GM12878 (cell line): ENCODE results near the gene ACSF2. TPM values are rescaled to one million over a fixed set of nuclear protein-coding genes. Genes with fewer than 3 reads are reported as not detected.

Experiments
- ATAC-seq: fragments of 200-7000 bp; cut with Tn5 transposase; 3 replicates; pipeline ENCODE4 v1.9.1; 2020; ENCODE audit warnings: mild to moderate bottlenecking, moderate library complexity
- BruUV-seq: library from RNA; stranded (reverse); fragments of 400-500 nt; replicated peaks from 2 replicates; lab custom pipeline; 2021; lab: Mats Ljungman, UMichigan
- CTCF ChIA-PET: fragments of 300-600 bp; sonication (Branson Sonifier 250); formaldehyde crosslinking; extraction: SDS; loops from one replicate; lab custom pipeline; 2021; ENCODE audit warnings: inconsistent platforms; lab: Yijun Ruan, JAX
- POLR2A ChIA-PET: fragments of 350-600 bp; formaldehyde crosslinking; extraction: SDS; loops from one replicate; lab custom pipeline; 2021; ENCODE audit warnings: inconsistent platforms; lab: Charles Lee
- RAD21 ChIA-PET: fragments of 300-600 bp; sonication (Branson Sonifier 250); formaldehyde crosslinking; loops from one replicate; lab custom pipeline; 2023; ENCODE audit warnings: antibody characterized with exemption; ENCODE audit not compliant: unreplicated experiment; lab: Charles Lee
- SMC1A ChIA-PET: fragments of 300-600 bp; sonication (Branson Sonifier 250); formaldehyde crosslinking; loops from one replicate; lab custom pipeline; 2023; ENCODE audit not compliant: unreplicated experiment, uncharacterized antibody; lab: Charles Lee
- DNase-seq: peaks from one replicate; pipeline ENCODE4 v3.0.0-alpha.2; 2011; ENCODE audit warnings: low read depth, low spot score
- FAIRE-seq: peaks from 3 replicates; lab custom pipeline; 2011; peaks lifted over from hg19 to GRCh38; lab: Jason Lieb, UNC
- H2AFZ ChIP-seq: 2 replicates; pipeline ENCODE4 v1.6.0; 2011; ENCODE audit warnings: low read depth, low read length, control low read depth; ENCODE audit not compliant: control insufficient read depth
- H3K27ac ChIP-seq: 2 replicates; pipeline ENCODE4 v1.5.1; 2011; ENCODE audit warnings: control low read depth; ENCODE audit not compliant: control insufficient read depth, insufficient read depth
- H3K27me3 ChIP-seq, 2 experiments: replicated peaks in 1 of 2; 2 replicates each; pipeline versions ENCODE4 v1.6.0 to v1.6.1; 2011; ENCODE audit warnings: low read length in 1 of 2; ENCODE audit not compliant: control insufficient read depth in 2 of 2, insufficient read depth in 2 of 2
- H3K36me3 ChIP-seq, 2 experiments: 2 replicates each; pipeline ENCODE4 v1.5.1; 2011; ENCODE audit warnings: low read length in 1 of 2; ENCODE audit not compliant: control insufficient read depth in 2 of 2, insufficient read depth in 2 of 2
- H3K4me1 ChIP-seq: 2 replicates; pipeline ENCODE4 v1.6.1; 2011; ENCODE audit warnings: mild to moderate bottlenecking, low read length, moderate library complexity, mixed read lengths; ENCODE audit not compliant: control insufficient read depth, insufficient read depth
- H3K4me2 ChIP-seq: 2 replicates; pipeline ENCODE4 v1.6.0; 2011; ENCODE audit warnings: control low read depth; ENCODE audit not compliant: control insufficient read depth, insufficient read depth
- H3K4me3 ChIP-seq: fragments of 200-600 bp; sonication (generic); 2 replicates; pipeline ENCODE4 v1.5.1; 2016
- H3K79me2 ChIP-seq: 2 replicates; pipeline ENCODE4 v1.6.0; 2011; ENCODE audit warnings: low read length; ENCODE audit not compliant: control insufficient read depth, insufficient read depth
- H3K9ac ChIP-seq: 2 replicates; pipeline ENCODE4 v1.8.0; 2011; ENCODE audit warnings: low read length, control low read depth, mixed read lengths; ENCODE audit not compliant: control insufficient read depth, insufficient read depth
- H3K9me3 ChIP-seq: replicated peaks from 3 replicates; pipeline ENCODE4 v1.5.1; 2011; ENCODE audit warnings: mild to moderate bottlenecking, low read length; ENCODE audit not compliant: control insufficient read depth, insufficient read depth
- H4K20me1 ChIP-seq: 2 replicates; pipeline ENCODE4 v1.6.0; 2011; ENCODE audit not compliant: control insufficient read depth, insufficient read depth
- BMI1 ChIP-seq: fragments of 450-650 bp; IDR thresholded peaks from 2 replicates; pipeline ENCODE4 v1.6.1; 2016; ENCODE audit warnings: mild to moderate bottlenecking, moderate library complexity, borderline replicate concordance
- CBFB ChIP-seq: IDR thresholded peaks from 2 replicates; pipeline ENCODE4 v1.6.1; 2016; ENCODE audit warnings: antibody characterized with exemption, low read depth
- ETV6 ChIP-seq, 2 experiments: fragments of 450-650 bp in 1 of 2; IDR thresholded peaks in 1 of 2; conservative IDR thresholded peaks in 1 of 2; 2 replicates each; pipeline ENCODE4 v1.6.1; 2014; ENCODE audit warnings: antibody characterized with exemption in 1 of 2, borderline replicate concordance in 1 of 2, low read depth in 1 of 2, mild to moderate bottlenecking in 1 of 2, moderate library complexity in 1 of 2
- FOXK2 ChIP-seq: fragments of 450-650 bp; IDR thresholded peaks from 2 replicates; pipeline ENCODE4 v1.6.1; 2017; ENCODE audit warnings: mild to moderate bottlenecking, moderate library complexity
- LARP7 ChIP-seq: fragments of 450-650 bp; IDR thresholded peaks from 2 replicates; pipeline ENCODE4 v1.6.1; 2017; ENCODE audit warnings: mild to moderate bottlenecking
- MXI1 ChIP-seq: fragments of 150-350 bp; IDR thresholded peaks from 2 replicates; pipeline ENCODE4 v1.6.1; 2011; ENCODE audit warnings: low read depth, mild to moderate bottlenecking, inconsistent platforms, low read length, improper control_type of control experiment
- MYB ChIP-seq: fragments of 150-350 bp; IDR thresholded peaks from 2 replicates; pipeline ENCODE4 v1.6.1; 2014; ENCODE audit warnings: mild to moderate bottlenecking, low read depth, low read length, borderline replicate concordance
- NFIC ChIP-seq: IDR thresholded peaks from 2 replicates; pipeline ENCODE4 v1.6.1; 2012; ENCODE audit warnings: low read depth, mild to moderate bottlenecking, inconsistent platforms, low read length, moderate library complexity
- RB1 ChIP-seq: fragments of 450-650 bp; formaldehyde crosslinking; IDR thresholded peaks from 2 replicates; pipeline ENCODE4 v1.6.1; 2017; ENCODE audit warnings: mild to moderate bottlenecking, borderline replicate concordance
- SREBF2 ChIP-seq: IDR thresholded peaks from 2 replicates; pipeline ENCODE4 v1.6.1; 2012; ENCODE audit warnings: mild to moderate bottlenecking, low read length
- TCF3 ChIP-seq: IDR thresholded peaks from 2 replicates; pipeline ENCODE4 v1.6.1; 2012; ENCODE audit warnings: low read depth, mild to moderate bottlenecking, low read length, borderline replicate concordance; ENCODE audit not compliant: insufficient read depth
- WGBS: methylation state at CpG from one replicate; pipeline ENCODE4 v1.1.6; 2016; ENCODE audit warnings: low lambda C conversion rate; ENCODE audit not compliant: insufficient replicate concordance, insufficient coverage; ENCODE audit errors: missing lambda C conversion rate; 5-methylcytosine and 5-hydroxymethylcytosine counted together
- in situ Hi-C: fragments of 300-500 bp; cut with MboI; formaldehyde crosslinking; loops from 9 replicates; pipeline ENCODE4 v1.14.3; 2018; ENCODE audit warnings: mixed read lengths
- intact Hi-C: fragments of 100-400 bp; cut with micrococcal nuclease; formaldehyde crosslinking; loops from one replicate; pipeline ENCODE4 v1.14.2; 2022; ENCODE audit not compliant: unreplicated experiment
- polyA plus RNA-seq, 11 experiments: library from polyadenylated mRNA; depleted of rRNA in 4 of 11; unstranded in 6 of 11; stranded (reverse) in 5 of 11; fragments of >200 nt; fragmentation: Nextera tagmentation in 4 of 11; fragmentation: Illumina TruSeq in 1 of 11; extraction: Ambion mirVana in 4 of 11; extraction: Trizol in 1 of 11; gene quantifications; 1 replicate in 1 of 11; 2 replicates in 10 of 11; pipeline versions ENCODE4 v1.2.1 to v1.2.3, GENCODE V29; 2011 to 2016; ENCODE audit warnings: inconsistent platforms in 2 of 11, missing spikeins in 2 of 11, low read depth in 1 of 11
- total RNA-seq, 4 experiments: library from RNA; depleted of rRNA in 3 of 4; stranded (reverse); fragments of >200 nt in 3 of 4; fragmentation: Illumina TruSeq in 1 of 4; extraction: Trizol in 1 of 4; gene quantifications; 2 replicates each; pipeline versions ENCODE4 v1.2.1 to v1.2.3, GENCODE V29; 2013 to 2021
- TF ChIP-seq, protein P1 (sequence below): fragments of 150-350 bp; IDR thresholded peaks from 2 replicates; pipeline ENCODE4 v1.6.1; 2014; ENCODE audit warnings: mild to moderate bottlenecking, low read depth, low read length
- TF ChIP-seq, protein P2 (sequence below): fragments of 450-650 bp; IDR thresholded peaks from 2 replicates; pipeline ENCODE4 v1.6.1; 2017; ENCODE audit warnings: low read depth, mild to moderate bottlenecking, moderate library complexity
- TF ChIP-seq, protein P3 (sequence below): fragments of 150-350 bp; IDR thresholded peaks from 2 replicates; pipeline ENCODE4 v1.6.1; 2016; ENCODE audit warnings: low read depth, low read length

ACSF2 gene
- total and polyA plus RNA-seq, 10 of the 15 experiments (the other 5 are each of a cell fraction or from before 2014, with no cell fraction given): 7.1 to 32.8 (median 16.8) TPM

DNA sequence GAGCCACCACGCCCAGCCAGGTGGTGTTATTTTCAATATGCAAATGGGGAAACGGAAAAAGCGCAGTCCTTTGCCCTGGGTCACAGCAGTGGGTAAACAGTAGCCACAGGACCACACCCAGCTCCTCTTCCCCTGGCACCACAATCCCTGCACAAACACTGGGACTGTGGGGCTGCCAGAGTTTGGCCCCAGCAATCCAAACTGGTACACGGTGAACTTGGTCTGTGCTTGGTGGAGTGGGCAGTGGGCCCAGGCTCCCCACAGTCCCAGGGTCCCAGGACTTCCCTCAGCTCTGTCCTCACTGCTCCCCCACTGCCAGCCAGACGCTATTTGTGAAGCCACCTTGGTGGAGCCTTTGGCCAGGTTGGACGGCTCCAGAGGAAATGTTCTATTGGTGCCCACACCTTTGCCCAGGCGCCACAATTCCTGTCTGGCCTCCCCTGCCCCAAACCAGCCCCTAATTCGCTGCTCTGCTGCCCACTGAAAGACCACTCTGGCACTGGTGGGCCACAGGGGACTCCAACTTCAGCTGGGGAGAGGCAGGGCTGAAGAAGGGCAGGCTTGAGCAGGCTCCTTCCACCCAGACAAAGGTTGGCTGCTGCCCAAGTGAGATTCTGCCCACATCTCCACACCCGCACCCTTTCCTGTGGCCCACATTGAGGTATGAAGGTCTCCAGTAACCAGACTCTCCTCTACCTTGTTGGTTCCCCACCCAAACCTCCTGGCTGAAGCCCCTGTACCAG, 40.5 kb downstream of the ACSF2 start:
- intact Hi-C loops: no loop called here
- Histone ChIP-seq H2AFZ (no peak overlapping the region), H3K27ac (no peak overlapping the region), H3K4me3 (no peak overlapping the region), H3K79me2 (no peaks in the 10 kb centered on the region), H3K4me2 (no peak overlapping the region), H3K36me3 (no peaks in the 10 kb centered on the region), H3K9ac (no peak overlapping the region), H3K27me3 (peaks cover 0 to 3% of the 10 kb centered on the region in 2 experiments; a peak in 2 of 4 replicates), H4K20me1 (no peaks in the 10 kb centered on the region), H3K9me3 (no peaks in the 10 kb centered on the region), H3K4me1 (no peaks in the 10 kb centered on the region)
- in situ Hi-C loops: no loop called here
- peak; percentile 33; the same call in 2 of the 3 replicates for ATAC-seq
- SMC1A ChIA-PET: no interaction called here
- no peak for DNase-seq
- POLR2A ChIA-PET: interaction anchor here (0.6 to 0.7 kb wide), 2 partner anchors 84 to 124 kb away, joined by 4 to 5 read pairs; no protein-coding TSS in a partner anchor
- CTCF ChIA-PET: no interaction called here
- RAD21 ChIA-PET: no interaction called here
- 4% methylated on average over 9 of the region's 9 CpGs for WGBS
- FAIRE-seq: no peak
- TF ChIP-seq MXI1 (no peak), BMI1 (no peak), ETV6 (conservative IDR thresholded peaks at IDR 0.05 in 1 of 2, IDR thresholded peaks at IDR 0.05 in 1 of 2; ENCODE audit: borderline replicate concordance in 1 of 2, low read depth in 1 of 2) (no peak), SREBF2 (no peak), RB1 (no peak), LARP7 (no peak), MYB (no peak), FOXK2 (no peak), NFIC (no peak), CBFB (no peak), TCF3 (no peak)
- TF ChIP-seq, protein P1, sequence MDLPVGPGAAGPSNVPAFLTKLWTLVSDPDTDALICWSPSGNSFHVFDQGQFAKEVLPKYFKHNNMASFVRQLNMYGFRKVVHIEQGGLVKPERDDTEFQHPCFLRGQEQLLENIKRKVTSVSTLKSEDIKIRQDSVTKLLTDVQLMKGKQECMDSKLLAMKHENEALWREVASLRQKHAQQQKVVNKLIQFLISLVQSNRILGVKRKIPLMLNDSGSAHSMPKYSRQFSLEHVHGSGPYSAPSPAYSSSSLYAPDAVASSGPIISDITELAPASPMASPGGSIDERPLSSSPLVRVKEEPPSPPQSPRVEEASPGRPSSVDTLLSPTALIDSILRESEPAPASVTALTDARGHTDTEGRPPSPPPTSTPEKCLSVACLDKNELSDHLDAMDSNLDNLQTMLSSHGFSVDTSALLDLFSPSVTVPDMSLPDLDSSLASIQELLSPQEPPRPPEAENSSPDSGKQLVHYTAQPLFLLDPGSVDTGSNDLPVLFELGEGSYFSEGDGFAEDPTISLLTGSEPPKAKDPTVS: no peak
- TF ChIP-seq, protein P2, sequence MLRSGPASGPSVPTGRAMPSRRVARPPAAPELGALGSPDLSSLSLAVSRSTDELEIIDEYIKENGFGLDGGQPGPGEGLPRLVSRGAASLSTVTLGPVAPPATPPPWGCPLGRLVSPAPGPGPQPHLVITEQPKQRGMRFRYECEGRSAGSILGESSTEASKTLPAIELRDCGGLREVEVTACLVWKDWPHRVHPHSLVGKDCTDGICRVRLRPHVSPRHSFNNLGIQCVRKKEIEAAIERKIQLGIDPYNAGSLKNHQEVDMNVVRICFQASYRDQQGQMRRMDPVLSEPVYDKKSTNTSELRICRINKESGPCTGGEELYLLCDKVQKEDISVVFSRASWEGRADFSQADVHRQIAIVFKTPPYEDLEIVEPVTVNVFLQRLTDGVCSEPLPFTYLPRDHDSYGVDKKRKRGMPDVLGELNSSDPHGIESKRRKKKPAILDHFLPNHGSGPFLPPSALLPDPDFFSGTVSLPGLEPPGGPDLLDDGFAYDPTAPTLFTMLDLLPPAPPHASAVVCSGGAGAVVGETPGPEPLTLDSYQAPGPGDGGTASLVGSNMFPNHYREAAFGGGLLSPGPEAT: no peak
- TF ChIP-seq, protein P3, sequence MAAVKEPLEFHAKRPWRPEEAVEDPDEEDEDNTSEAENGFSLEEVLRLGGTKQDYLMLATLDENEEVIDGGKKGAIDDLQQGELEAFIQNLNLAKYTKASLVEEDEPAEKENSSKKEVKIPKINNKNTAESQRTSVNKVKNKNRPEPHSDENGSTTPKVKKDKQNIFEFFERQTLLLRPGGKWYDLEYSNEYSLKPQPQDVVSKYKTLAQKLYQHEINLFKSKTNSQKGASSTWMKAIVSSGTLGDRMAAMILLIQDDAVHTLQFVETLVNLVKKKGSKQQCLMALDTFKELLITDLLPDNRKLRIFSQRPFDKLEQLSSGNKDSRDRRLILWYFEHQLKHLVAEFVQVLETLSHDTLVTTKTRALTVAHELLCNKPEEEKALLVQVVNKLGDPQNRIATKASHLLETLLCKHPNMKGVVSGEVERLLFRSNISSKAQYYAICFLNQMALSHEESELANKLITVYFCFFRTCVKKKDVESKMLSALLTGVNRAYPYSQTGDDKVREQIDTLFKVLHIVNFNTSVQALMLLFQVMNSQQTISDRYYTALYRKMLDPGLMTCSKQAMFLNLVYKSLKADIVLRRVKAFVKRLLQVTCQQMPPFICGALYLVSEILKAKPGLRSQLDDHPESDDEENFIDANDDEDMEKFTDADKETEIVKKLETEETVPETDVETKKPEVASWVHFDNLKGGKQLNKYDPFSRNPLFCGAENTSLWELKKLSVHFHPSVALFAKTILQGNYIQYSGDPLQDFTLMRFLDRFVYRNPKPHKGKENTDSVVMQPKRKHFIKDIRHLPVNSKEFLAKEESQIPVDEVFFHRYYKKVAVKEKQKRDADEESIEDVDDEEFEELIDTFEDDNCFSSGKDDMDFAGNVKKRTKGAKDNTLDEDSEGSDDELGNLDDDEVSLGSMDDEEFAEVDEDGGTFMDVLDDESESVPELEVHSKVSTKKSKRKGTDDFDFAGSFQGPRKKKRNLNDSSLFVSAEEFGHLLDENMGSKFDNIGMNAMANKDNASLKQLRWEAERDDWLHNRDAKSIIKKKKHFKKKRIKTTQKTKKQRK: no peak
- no TSS peak for BruUV-seq
